ENCODE measurements around the gene PPP6R3.
A peak's percentile ranks its signal among the peaks of the same experiment; 100 is the strongest.
"Not testable (repeated sequence)": the region's sequence is repeated elsewhere in the genome, so short reads cannot be mapped to it uniquely, and the experiment has no call there.

Gene PPP6R3

DNA sequence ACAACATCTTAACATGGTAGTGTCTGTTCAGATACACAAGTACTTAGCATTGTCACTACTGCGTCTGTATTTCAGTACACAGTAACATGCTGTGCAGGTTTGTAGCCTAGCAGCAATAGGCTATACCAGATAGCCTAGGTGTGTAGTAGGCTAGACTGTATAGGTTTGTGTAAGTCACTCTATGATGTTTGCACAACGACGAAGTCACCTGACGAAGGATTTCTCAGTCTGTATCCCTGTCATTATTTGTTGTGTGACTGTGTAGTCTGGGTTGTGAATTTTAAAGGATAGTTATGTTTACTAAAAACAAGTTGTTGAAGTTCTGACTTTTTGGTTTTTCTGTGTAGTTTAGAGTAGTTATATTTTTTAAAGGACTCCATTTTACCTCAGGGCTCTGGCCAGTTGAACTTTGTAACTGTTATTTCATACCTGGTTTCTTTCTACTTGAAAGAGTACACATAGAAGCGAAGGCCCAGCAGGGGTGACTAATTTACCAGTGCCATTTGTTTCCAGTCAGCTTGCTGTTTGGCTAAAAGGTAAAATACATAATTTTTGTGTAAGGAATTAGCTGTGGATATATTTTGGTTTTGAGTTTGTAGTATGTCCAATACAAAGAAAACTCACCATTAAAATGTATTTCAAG, 72.3 kb downstream of the PPP6R3 start:
- no peak for DNase-seq

DNA sequence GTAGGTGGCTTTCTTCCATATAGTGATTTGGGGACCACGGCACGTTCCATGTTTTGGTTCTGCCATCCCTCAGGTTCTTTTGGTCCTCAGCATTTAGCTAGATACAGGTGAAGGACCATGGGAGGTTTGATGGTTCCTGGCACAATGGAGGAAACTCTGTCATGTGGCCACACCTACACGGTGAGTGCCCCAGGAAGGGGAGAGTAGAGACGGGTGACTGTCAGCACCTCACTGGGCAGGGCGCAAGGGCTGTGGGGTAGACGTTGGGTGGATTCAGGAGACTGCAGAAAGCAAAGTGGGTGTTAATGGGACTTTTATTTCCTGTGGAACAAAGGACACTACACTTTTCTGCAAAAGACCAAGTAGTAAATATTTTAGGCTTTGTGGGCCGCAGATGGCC, 73.4 kb downstream of the PPP6R3 start:
- DNase-seq, result no peak

DNA sequence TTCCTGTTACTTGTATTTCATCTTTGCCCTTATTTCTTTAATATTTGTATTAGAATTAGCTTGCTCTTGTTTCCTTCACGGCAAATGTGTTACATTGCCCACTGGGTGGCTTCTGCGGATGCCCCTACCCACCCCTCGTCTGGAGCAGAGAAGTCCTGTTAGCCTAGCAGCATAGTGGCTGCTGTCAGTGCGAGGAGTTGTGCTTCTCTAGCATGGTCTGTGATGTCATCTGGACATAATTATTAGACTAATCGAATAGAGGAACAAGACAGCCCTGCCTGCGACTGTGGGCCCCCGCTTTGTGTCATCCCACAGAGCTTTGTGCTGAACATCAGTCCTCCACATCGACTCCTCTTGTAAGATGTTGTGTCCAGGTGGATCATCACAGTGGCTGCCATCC, 74.5 kb downstream of the PPP6R3 start:
- no peak for DNase-seq

DNA sequence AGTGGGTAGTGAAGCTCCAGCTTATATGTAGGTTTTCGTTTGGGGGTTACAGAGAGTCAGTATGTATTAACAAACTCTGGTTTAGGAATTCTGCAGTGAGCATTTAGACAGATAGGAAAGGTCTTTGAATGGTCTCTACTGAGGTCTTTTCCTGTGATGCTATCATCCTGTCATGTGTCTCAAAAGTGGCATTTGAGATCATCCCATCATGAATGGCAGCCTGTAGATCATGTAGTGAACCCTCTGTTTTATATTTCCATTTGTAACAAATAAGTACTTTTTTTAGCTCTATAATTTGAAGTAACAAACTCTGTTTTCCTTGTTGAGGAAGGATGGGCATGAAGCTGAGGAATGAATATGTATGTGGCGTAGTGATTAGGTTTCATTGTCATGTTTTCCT, 76.2 kb downstream of the PPP6R3 start:
- no peak for DNase-seq

DNA sequence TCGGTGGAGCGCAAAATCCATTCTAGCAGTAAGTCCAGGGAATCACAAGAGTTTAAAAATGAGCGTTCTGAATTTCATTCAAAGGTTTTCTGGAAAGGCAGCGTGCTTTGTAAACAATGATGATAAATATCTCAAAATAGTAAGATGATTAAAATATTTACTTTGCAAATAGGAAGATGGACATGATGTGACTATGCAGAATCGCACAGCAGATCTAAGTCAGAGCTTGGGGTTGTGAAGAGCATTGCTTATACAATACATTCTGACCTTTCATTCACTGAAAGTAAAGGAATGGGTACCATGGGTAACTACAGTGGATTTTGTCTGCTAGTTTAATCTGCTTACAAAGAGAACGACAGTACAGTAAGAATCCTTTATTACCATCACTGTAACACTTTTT, 77.5 kb downstream of the PPP6R3 start:
- no peak for DNase-seq

DNA sequence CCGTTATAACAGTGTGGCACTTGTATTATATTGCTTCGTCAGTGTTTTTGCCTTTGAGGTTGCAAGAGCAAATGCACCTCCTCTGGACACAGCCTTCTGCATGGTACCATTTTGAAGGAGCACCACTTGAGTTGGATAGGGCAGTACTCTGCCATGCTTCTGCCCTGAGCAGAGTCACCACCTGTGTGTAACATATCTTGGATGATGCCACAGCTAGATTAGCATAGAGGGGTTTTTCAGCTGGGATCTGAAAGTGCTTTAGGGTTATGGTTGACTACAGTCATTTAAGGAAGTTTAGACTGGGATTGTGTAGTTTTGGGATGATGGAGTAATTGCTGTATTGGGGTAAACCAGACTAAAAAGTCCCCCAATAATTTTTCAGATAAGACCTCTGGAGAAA, 78.8 kb downstream of the PPP6R3 start:
- DNase-seq, result peak; percentile 42 to 60 (median 46)

DNA sequence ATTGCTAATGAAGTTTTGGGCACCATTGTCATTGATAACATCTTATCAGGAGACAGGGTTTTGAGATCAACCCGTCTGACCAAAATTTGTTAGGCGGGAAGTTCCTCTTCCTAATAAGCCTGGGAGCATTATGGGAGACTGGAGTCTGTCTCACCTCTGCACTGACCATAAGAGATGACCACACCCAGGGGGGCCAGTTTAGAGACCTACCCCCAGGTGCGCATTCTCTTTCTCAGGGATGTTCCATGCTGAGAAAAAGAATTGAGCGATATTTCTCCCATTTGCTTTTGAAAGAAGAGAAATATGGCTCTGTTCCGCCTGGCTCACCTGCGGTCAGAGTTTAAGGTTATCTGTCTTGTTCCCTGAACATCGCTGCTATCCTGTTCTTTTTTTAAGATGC, 80.0 kb downstream of the PPP6R3 start:
- DNase-seq, result not testable (repeated sequence)

DNA sequence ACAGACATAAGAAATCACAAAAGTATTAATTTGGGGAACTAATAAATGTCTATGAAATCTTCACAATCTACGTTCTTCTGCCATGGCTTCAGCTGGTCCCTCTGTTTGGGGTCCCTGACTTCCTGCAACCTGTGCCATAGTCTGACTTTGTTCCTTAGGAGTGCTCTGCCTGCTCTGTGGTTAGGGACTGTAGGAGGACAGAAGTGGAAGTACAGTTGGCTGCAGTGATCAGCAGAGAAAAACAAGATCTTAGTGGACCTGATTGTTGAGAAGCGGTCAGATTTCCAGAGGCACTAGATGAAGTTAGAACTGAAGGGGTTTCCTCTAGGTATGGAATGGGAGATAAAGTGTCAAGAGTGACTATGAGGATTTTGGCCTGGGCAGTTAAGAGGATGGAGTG, 80.6 kb downstream of the PPP6R3 start:
- peak in 2 of 3 donors; percentile 31 for DNase-seq

DNA sequence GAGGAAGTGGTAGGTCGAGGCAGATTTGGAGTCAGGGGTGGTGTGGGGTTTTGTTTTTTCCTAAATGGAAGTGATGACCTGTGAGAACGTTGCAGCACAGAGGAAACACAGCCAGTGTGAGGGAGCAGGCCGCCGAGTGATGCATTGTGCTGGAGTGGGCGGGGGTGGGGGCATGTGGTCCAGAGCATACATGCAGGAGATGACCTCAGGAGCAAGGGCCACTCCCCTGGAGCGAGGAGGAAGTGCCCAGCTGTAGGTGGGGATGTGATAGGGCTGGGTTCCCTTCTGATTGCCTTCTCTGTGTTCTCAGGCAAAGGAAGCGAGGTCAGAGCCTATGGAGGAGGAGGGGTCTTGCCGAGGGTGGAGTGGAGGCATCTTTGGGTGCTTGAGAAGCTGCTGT, 81.4 kb downstream of the PPP6R3 start:
- DNase-seq, result peak; percentile 84 to 89 (median 88)

DNA sequence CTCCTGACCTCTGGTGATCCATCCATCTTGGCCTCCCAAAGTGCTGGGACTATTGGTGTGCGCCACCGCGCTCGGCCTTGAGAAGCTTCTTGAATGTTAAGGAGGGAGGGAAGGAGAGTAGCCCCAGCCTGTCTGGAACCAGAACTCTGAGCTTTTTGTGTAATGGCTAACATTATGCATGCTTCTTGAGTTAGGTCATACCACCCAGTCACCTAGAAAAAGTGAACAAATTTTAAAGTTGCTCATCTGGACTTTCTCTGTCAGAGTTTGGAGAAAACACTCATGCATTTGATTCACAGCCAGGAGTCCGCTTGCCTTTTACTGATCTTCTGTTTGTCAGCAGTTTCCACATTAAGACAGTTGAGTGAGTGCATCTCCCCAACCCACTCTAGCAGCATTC, 82.1 kb downstream of the PPP6R3 start:
- DNase-seq, result peak; percentile 37 to 82 (median 62)

DNA sequence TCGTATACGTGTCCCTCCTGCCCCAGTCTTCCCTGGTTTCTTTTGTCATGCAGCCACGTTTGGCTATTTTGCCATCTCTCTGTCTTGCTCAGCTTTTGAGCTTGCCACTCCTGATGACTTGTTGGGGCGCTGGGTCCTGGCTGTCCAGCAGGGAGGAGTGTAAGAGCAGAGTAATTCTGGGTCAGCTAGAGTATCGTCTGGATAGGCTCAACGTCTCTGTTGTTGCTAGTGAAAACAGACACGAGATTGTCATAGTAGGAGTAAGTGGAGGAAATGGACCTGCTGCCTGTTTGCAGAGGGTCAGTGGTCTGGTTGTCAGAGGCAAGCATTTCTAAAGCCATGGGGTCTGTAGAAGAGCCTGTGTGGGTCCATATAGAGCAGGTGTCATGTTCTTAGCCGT, 83.0 kb downstream of the PPP6R3 start:
- DNase-seq, result no peak

DNA sequence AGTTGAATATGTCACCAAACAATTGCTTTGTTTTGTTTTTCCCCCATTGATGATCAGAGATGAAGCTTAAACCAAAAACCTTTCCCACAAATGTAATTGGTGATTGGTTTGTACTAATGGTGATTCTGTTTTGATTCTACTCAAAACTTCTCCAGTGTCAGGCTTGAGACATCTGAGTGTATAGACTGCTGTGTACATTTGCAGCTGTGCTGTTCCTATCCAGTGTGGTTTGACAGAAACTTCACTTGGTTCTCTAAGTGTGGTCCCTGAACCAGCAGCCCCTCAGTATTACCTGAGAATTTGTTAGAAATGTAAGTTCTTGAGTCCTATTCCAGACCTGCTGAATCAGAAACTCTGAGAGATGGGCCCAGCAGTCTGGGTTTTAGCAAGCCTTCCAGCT, 84.8 kb downstream of the PPP6R3 start:
- DNase-seq, result no peak

DNA sequence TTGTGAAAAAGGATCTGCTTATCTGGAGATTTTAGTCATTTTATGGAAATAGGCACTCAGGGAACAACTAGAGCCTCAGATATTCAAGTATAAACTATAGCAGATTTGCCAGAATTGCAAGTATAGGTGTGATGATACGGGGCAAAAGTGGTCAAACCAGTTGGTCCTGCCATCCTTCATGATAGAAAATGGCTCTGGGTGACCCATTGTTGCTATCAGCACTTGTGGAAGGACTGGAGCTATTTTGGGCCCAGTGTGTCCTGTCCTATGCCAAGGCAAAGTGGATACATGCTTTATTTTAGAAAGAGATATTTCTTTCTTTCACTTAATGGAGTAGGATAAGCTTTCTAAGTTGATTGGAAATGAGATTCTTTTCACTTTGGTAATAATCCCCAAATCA, 85.2 kb downstream of the PPP6R3 start:
- DNase-seq, result no peak

DNA sequence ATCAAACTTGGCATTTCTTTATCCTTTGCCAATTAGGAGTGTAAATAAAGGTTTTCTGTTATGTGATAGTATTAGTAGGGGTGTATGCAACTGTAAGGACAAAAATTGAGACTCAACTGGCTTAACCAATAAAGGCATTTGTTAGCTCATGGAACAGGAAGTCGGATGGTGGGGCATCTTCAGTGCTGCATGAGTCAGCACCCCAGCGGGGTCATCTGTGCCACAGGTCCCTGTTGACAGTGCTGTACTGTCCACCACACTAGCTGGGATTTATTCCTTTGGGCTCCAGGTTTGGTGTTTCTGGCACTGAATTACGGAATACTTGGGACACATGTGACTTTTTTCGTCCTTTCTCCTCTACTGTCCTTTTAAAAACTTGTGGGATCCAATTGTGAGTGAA, 86.0 kb downstream of the PPP6R3 start:
- DNase-seq, result peak; percentile 82 to 85 (median 84)

DNA sequence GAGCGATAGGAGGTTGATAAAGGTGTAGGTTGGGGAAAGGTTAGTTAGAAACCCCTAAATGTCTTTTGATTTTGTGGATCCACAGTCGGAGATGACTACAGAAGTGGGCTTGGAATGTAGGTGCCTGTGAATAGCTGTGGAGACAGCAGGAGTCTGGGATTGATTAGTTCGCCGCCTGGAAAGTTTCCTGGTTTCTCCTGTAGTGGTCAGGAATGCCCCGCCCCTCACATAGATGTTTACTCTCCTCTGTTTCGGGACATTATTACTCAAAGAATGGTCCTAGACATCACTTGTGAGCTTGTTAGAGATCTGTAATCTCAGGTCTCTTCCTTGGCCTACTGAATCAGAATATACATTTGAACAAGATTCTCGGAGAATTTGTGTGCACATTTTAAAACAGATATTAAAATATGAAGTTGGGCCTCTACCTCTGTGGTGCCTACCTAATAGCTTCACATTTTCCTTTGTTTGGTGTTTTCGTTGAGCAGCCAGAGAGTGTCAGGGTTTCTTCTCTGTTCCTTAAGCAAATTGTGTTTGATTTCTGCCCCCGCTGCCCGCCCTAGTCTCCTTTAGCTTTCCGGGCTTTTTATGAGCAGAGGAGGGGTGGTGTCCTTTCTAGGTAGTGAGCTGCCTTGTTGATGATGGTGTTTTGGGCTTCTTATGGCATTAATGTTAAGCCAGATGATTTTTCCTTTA, 89.4 kb downstream of the PPP6R3 start:
- DNase-seq, result peak in 2 of 3 donors; percentile 47 to 61

DNA sequence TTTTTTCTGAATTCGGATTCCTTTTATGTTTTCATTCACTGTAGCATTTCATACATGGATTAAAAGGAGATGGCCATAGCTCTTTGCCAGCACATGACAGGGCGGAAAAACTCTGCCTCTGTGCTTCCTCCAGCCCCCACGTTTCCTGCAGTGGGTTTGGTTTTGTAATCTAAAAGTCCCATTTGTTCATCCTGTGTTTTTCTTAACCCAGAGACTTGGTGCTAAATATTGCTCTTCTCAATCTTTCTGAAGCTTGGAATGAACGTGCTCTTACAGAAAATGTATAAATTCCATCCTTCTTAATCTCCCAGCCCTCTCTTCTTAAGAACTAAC, 89.9 kb downstream of the PPP6R3 start:
- peak; percentile 83 to 89 (median 89) for DNase-seq

DNA sequence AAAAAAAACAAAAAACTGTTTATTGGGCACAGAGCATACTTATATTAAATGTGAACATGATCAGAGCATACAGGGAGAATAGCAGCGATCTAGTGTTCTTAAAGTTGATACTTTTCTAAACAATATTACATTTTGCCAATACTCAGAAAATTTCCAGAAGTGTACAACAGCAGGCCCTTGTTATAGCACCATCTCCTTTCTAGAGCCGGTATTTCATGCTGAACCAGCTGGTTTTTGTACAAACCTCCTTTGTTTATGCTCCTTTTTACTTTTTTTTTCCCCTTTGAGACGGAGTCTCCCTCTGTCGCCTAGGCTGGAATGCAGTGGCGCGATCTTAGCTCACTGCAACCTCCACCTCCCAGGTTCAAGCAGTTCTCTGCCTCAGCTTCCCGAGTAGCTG, 90.7 kb downstream of the PPP6R3 start:
- DNase-seq, result no peak

DNA sequence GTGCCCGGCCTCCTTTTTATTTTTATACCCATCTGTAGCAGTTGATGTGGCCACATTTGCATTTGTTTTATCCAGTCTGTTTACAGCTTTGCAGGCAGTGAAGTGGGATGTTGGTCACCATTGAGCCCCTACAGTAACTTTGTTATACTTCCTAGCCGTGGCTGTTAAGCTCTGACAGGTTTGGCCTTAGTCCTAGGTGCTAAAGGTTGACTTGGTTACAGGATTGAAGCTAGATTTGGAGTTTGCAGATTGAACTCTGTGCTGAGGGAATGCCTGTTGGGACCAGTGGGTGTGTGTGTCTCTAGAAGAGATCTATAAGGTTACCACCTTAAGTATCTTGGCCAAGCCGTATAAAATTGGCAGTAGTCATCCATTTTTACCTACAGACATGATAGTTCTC, 91.2 kb downstream of the PPP6R3 start:
- DNase-seq, result no peak

DNA sequence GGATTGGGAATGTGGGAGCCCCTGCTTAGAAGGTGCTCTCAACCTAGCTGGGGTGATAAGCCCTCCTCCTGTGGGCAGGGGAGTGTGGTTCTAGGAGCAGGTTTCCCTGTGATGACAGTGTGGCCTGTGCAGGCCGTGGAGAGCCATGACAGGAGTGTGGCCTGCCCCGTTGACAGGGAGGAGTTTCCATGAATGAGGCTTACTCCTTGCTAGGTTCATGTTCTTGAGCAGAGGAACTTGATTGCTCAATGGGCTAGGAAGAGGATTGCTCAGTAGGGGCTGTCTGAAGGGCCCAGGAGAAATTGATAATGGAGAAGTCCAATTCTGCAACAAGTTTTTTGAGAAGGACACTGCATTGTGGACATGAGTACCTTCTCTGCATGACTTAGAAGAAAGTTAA, 92.0 kb downstream of the PPP6R3 start:
- DNase-seq, result peak; percentile 88 to 92 (median 92)

DNA sequence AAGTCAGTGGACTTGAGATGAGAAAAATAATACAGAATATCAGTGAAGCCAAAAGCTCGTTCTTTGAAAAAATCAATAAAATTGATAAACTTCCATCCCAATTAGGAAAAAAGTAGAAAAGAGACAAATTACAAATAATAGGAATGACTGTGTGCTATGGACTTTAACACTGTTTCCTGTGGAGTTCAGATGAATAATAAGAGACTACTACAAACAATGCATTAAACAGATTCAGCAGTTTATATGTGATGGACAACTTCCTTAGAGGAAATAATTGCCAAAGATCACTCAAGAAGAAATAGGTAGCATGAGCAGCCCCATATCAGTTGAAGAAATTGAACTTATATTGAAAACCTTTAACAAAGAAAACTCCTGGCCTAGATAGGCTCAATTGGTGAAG, 99.7 kb downstream of the PPP6R3 start:
- DNase-seq, result no peak

DNA sequence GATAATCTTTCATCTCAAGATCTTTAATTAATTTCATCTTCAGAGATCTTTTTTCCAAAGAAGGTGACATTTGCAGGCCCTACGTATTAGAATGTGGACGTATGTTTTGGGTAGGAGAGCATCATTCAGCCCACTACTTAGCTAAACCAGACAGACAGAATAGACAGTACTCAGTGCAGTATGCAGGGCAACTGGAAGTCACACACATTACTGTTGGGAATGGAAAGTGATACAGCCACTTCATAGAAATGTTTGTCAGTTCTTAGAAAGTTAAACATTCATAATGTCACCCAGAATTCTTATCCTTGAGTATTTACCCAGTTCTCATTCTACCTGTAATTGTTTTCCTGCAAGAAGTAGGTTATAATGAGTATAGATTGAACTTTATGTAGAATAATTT, 102.9 kb downstream of the PPP6R3 start:
- no peak for DNase-seq

DNA sequence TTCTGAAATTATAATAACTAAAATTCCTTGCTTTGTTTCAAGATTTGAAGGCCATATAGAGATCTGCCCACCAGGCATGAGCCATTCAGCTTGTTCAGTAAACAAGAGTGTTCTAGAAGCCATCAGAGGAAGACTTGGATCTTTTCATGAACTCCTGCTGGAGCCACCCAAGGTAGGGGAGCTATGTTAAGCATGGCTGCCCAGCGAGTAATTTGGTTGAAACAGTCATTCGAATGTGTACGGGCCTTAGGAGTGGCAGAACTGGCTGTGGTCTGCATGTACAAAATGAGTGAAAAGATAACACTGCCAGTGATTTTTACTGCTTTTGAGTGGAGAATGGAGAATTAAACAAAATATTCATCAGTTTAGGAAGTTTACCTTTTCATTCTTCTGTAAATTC, 103.7 kb downstream of the PPP6R3 start:
- no peak for DNase-seq

DNA sequence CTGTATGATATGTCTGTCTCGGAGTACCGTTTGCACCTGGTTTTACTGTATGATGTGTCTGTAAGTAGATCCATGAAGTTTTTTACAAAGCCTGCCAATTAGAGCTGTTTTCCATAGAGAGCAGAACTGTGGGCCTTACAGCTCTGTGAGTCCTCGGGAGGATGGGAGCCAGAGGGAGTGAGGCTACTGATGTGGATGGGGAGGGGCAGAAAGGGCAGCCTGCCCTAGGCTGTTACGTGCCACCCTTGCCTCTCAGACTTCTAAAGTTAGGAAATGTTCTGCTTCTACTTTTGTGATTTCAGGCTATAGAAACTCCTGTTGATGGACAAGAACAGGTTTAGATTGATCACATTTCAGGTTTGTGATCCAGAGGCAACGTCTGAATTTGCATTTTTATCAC, 105.2 kb downstream of the PPP6R3 start:
- DNase-seq, result no peak

DNA sequence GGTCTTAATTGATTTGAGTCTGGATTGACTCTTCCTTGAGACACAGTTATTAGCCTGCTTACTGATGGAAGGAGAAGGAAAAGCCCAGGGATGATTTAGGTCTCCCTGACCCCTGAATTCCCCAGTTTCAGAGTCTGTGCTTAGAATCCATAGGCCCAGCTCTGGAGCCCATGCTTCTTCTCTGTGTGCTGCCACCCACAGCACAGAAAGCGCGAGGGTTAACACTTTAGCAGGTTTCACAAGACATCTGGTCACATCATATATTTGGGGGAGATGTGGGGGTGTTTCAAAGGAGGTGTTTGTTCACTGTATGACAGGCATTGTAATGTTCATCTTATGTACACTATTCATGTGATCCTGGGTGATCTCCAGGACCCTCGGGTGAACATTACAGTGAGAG, 107.0 kb downstream of the PPP6R3 start:
- DNase-seq, result no peak

DNA sequence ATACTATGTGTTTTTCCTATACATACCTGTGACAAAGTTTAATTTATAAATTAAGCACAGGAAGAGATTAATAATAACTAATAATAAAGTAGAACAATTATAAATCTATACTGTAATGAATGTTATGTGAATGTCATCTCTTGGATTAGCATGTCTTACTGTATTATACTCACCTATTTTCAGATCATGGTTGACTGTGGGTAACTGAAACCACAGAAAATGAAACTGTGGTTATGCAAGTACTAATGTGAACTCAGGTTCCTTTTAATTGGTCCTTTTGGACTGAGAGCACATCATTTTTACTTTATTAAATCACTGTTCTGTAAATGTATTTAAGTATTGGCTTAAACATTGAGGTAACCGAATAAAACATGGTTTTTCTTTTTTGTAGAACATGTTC, 108.8 kb downstream of the PPP6R3 start:
- DNase-seq, result no peak
